CD4-positive, alpha-beta T cell treated with Interleukin-15 for 1 hour (primary cell): ENCODE measurements around the gene RNF150.
"Not testable (repeated sequence)": the region's sequence is repeated elsewhere in the genome, so short reads cannot be mapped to it uniquely, and the experiment has no call there.

Experiments used
- DNase-seq: peaks from one replicate; pipeline ENCODE4 v3.0.0-alpha.2; 2020

The RNF150 gene

GRCh38 chr4:141074098-141074878 lies 59.0 kb downstream of the RNF150 start:
- no peak for DNase-seq

- no peak for DNase-seq
Measured at GRCh38 chr4:141066690-141067089, 66.6 kb downstream of the RNF150 start.

GRCh38 chr4:141065872-141066271 lies 67.4 kb downstream of the RNF150 start:
- no peak for DNase-seq

- DNase-seq, result no peak
Measured at GRCh38 chr4:141062651-141063050, 70.6 kb downstream of the RNF150 start.

GRCh38 chr4:141058591-141059512 lies 74.4 kb downstream of the RNF150 start:
- no peak for DNase-seq

- no peak for DNase-seq
Measured at GRCh38 chr4:141057582-141057981, 75.7 kb downstream of the RNF150 start.

GRCh38 chr4:141056473-141056872 lies 76.8 kb downstream of the RNF150 start:
- DNase-seq, result no peak

GRCh38 chr4:141054446-141054845 lies 78.8 kb downstream of the RNF150 start:
- no peak for DNase-seq

- DNase-seq, result not testable (repeated sequence)
Measured at GRCh38 chr4:141050999-141051398, 82.3 kb downstream of the RNF150 start.

GRCh38 chr4:141047228-141047884 lies 85.9 kb downstream of the RNF150 start:
- no peak for DNase-seq

GRCh38 chr4:141046255-141046654 lies 87.0 kb downstream of the RNF150 start:
- no peak for DNase-seq

GRCh38 chr4:141045848-141046247 lies 87.4 kb downstream of the RNF150 start:
- DNase-seq, result no peak

GRCh38 chr4:141041021-141041476 lies 92.2 kb downstream of the RNF150 start:
- DNase-seq, result no peak

- no peak for DNase-seq
Measured at GRCh38 chr4:141039156-141039555, 94.1 kb downstream of the RNF150 start.

- no peak for DNase-seq
Measured at GRCh38 chr4:141038428-141038827, 94.8 kb downstream of the RNF150 start.

- DNase-seq, result no peak
Measured at GRCh38 chr4:141037446-141037845, 95.8 kb downstream of the RNF150 start.

GRCh38 chr4:141036786-141037185 lies 96.5 kb downstream of the RNF150 start:
- no peak for DNase-seq

- no peak for DNase-seq
Measured at GRCh38 chr4:141035920-141036319, 97.3 kb downstream of the RNF150 start.

GRCh38 chr4:141028024-141028529 lies 105.2 kb downstream of the RNF150 start:
- DNase-seq, result no peak

- DNase-seq, result no peak
Measured at GRCh38 chr4:141027421-141027820, 105.8 kb downstream of the RNF150 start.

- DNase-seq, result no peak
Measured at GRCh38 chr4:141026900-141027299, 106.4 kb downstream of the RNF150 start.

GRCh38 chr4:141023051-141023450 lies 110.2 kb downstream of the RNF150 start:
- DNase-seq, result no peak

- no peak for DNase-seq
Measured at GRCh38 chr4:141022111-141022695, 111.1 kb downstream of the RNF150 start.
